ENCODE measurements around the gene MTF1.
"Not testable (repeated sequence)": the region's sequence is repeated elsewhere in the genome, so short reads cannot be mapped to it uniquely, and the experiment has no call there.

GRCh38 chr1:37907416-37908125 lies 48.2 kb upstream of the MTF1 start:
- TF ChIP-seq CTCF, EZH2 (IDR thresholded peaks at IDR 0.05): not testable (repeated sequence)

Measured in neural progenitor cell (in vitro differentiated cells).